NCI-H526 (cell line): ENCODE data around the gene DGKE.
A peak's percentile ranks its signal among the peaks of the same experiment; 100 is the strongest.

Source experiments
- DNase-seq, 2 experiments: peaks; one replicate each; lab custom pipeline; 2025; lab: John Stamatoyannopoulos, UW

Gene DGKE

GRCh38 chr17:56815711-56816110 is 18.2 kb upstream of the DGKE start:
- DNase-seq, result no peak

- no peak for DNase-seq
Observed at GRCh38 chr17:56817066-56817465, 16.9 kb upstream of the DGKE start.

- DNase-seq, result no peak
Observed at GRCh38 chr17:56819030-56819429, 14.9 kb upstream of the DGKE start.

GRCh38 chr17:56819431-56820145 is 14.4 kb upstream of the DGKE start:
- DNase-seq, result peak; percentile 60 to 87

GRCh38 chr17:56820207-56820606 is 13.7 kb upstream of the DGKE start:
- DNase-seq, result no peak

GRCh38 chr17:56821847-56822534 is 12.0 kb upstream of the DGKE start:
- DNase-seq, result no peak

- no peak for DNase-seq
Observed at GRCh38 chr17:56822725-56823124, 11.2 kb upstream of the DGKE start.

GRCh38 chr17:56823848-56824247 is 10.1 kb upstream of the DGKE start:
- DNase-seq, result no peak

- no peak for DNase-seq
Observed at GRCh38 chr17:56824503-56824902, 9.4 kb upstream of the DGKE start.

- no peak for DNase-seq
Observed at GRCh38 chr17:56826611-56827414, 7.1 kb upstream of the DGKE start.

- no peak for DNase-seq
Observed at GRCh38 chr17:56830726-56831368, 3.1 kb upstream of the DGKE start.

- DNase-seq, result no peak
Observed at GRCh38 chr17:56831369-56832095, 2.4 kb upstream of the DGKE start.

- DNase-seq, result no peak
Observed at GRCh38 chr17:56832446-56832845, 1.5 kb upstream of the DGKE start.

- peak; percentile 68 to 93 for DNase-seq
Observed at GRCh38 chr17:56833057-56833808, 718 bp upstream of the DGKE start.

- peak; percentile 59 to 89 for DNase-seq
Observed at GRCh38 chr17:56834380-56835263, 671 bp downstream of the DGKE start.

- DNase-seq, result no peak
Observed at GRCh38 chr17:56835264-56835585, 1.3 kb downstream of the DGKE start.

- DNase-seq, result no peak
Observed at GRCh38 chr17:56838687-56839086, 4.7 kb downstream of the DGKE start.

GRCh38 chr17:56842577-56842976 is 8.6 kb downstream of the DGKE start:
- no peak for DNase-seq

- no peak for DNase-seq
Observed at GRCh38 chr17:56845934-56846333, 12.0 kb downstream of the DGKE start.

GRCh38 chr17:56847106-56847505 is 13.2 kb downstream of the DGKE start:
- no peak for DNase-seq
